Heart right ventricle (tissue), 16 donors: ENCODE data around the gene ACKR3. TPM values are rescaled to one million over a fixed set of nuclear protein-coding genes. Genes with fewer than 3 reads are reported as not detected.

ENCODE experiments used
- ATAC-seq, 8 donors: fragments of 200-7000 bp; cut with Tn5 transposase; one replicate each; pipeline ENCODE4 v1.9.1; 2020; ENCODE audit warnings: mild to moderate bottlenecking in 8 of 8, moderate library complexity in 8 of 8, moderate number of reproducible peaks in 1 of 8
- DNase-seq, 2 donors: peaks; one replicate each; pipeline ENCODE4 v3.0.0-alpha.2; 2020
- H3K27ac ChIP-seq, 10 donors: fragments of 200-600 bp; sonication (generic) in 2 of 10; one replicate each; pipeline versions ENCODE4 v1.5.0 to v1.8.0; 2020 to 2022; ENCODE audit warnings: mild to moderate bottlenecking in 3 of 10
- H3K27me3 ChIP-seq, 7 donors: fragments of 200-600 bp; one replicate each; pipeline ENCODE4 v1.8.0; 2021 to 2022; ENCODE audit warnings: mild to moderate bottlenecking in 2 of 7
- H3K36me3 ChIP-seq, 9 donors: fragments of 200-600 bp; sonication (generic) in 1 of 9; one replicate each; pipeline versions ENCODE4 v1.5.0 to v1.8.0; 2020 to 2022; ENCODE audit warnings: mild to moderate bottlenecking in 2 of 9
- H3K4me1 ChIP-seq, 9 donors: fragments of 200-600 bp; sonication (generic) in 1 of 9; one replicate each; pipeline versions ENCODE4 v1.5.0 to v1.8.0; 2020 to 2022; ENCODE audit warnings: mild to moderate bottlenecking in 4 of 9
- H3K4me3 ChIP-seq, 10 donors: fragments of 200-600 bp; sonication (generic) in 2 of 10; one replicate each; pipeline versions ENCODE4 v1.5.0 to v1.8.0; 2020 to 2022; ENCODE audit warnings: mild to moderate bottlenecking in 7 of 10, moderate library complexity in 2 of 10
- H3K9me3 ChIP-seq, 11 donors: fragments of 200-600 bp in 10 of 11; sonication (generic) in 2 of 11; one replicate each; pipeline versions ENCODE4 v1.5.0 to v1.8.0; 2013 to 2022; ENCODE audit warnings: mild to moderate bottlenecking in 2 of 11, control low read depth in 1 of 11, moderate library complexity in 1 of 11
- CTCF ChIP-seq, 9 donors: fragments of 200-600 bp; sonication (generic) in 2 of 9; IDR thresholded peaks; one replicate each; pipeline versions ENCODE4 v1.5.0 to v1.8.0; 2021 to 2022; ENCODE audit warnings: antibody characterized with exemption in 9 of 9, mild to moderate bottlenecking in 5 of 9, moderate library complexity in 1 of 9
- WGBS, 2 donors: extraction: QIAGEN DNeasy Blood & Tissue Kit; methylation state at CpG; one replicate each; pipeline ENCODE4 v1.1.7; 2013; ENCODE audit warnings: inconsistent platforms in 1 of 2; 5-methylcytosine and 5-hydroxymethylcytosine counted together
- intact Hi-C, 10 donors: fragments of 100-400 bp; cut with DNase I; formaldehyde crosslinking; loops; one replicate each; pipeline versions ENCODE4 v1.11.1 to v1.14.2; 2022
- polyA plus RNA-seq, 2 donors: library from polyadenylated mRNA; stranded (reverse); fragments of 200-250 nt; gene quantifications; one replicate each; pipeline ENCODE4 v1.2.3, GENCODE V29; 2013
- total RNA-seq, 10 donors: library from RNA; stranded (reverse); fragmentation: NEBNext Ultra II Directional in 3 of 10; extraction: Animal tissue kit (Norgen Biotek cat#: 25700) in 3 of 10; gene quantifications; one replicate each; pipeline versions ENCODE4 v1.2.1 to v1.2.4, GENCODE V29; 2021 to 2023
- donor health status: Arrhythmogenic right ventricular cardiomyopathy.
- donor health status: ischemic (EF 13 %, LVEDD 7.1; RV severe dilation, severe dysfunction).
- donor health status: healthy with polysubstance abuse.
- donor health status: DM: no; HTN: yes; CAD: no.
- donor health status: DM: no; HTN: no; CAD: no.
- donor health status: ischemic (EF 25% LVEDD 6.9; RV normal size, moderate dysfunction).
- donor health status: ischemic (EF 25% LVEDD 5.7; RV mildly dilated, moderate dysfunction).
- donor health status: healthy.
- donor health status: DM: yes; HTN: yes; CAD: no.
- donor health status: Ischemic cardiomyopathy.
- donor health status: ischemic (EF 35%, LVEDD 5.7; RV mildly dilated, moderate dysfunction).
- donor health status: nonischemic (EF 11% LVEDD 7.7; RV severe dilation, severe dysfunction).
- donor health status: DM: yes; HTN: yes; CAD: no.
- donor health status: PGD.
- donor health status: ischemic (EF 29% LVEDD 5.4; RV normal size, mild dysfunction).
- donor health status: nonischemic (EF 23%, LVEDD 6.1; RV moderate dilation, normal function).

ACKR3 gene
- total and polyA plus RNA-seq, 12 donors = 17.7 to 102 (median 42.5) TPM

- peaks cover 0 to 11% (median 0%) of the 10 kb centered on the region in 11 donors for H3K9me3 ChIP-seq
- no peak for TF ChIP-seq CTCF (IDR thresholded peaks at IDR 0.05)
- no peak overlapping the region for H3K4me3 ChIP-seq
- no peak for DNase-seq
- H3K27ac ChIP-seq = no peak overlapping the region
- peaks cover 0 to 21% (median 0%) of the 10 kb centered on the region in 9 donors for H3K4me1 ChIP-seq
- 87% methylated on average over 7 of the region's 7 CpGs for WGBS, 2 donors
- no peaks in the 10 kb centered on the region for H3K36me3 ChIP-seq
- ATAC-seq = no peak
- no peaks in the 10 kb centered on the region for H3K27me3 ChIP-seq
- intact Hi-C loops = no loop called here
Observed at GRCh38 chr2:236554629-236555282, 14.9 kb upstream of the ACKR3 start.

- ATAC-seq (no peak), DNase-seq (no peak)
- no peak for TF ChIP-seq CTCF (IDR thresholded peaks at IDR 0.05)
- intact Hi-C loops = no loop called here
- H3K4me3 ChIP-seq = no peak overlapping the region
- H3K9me3 ChIP-seq = peaks cover 0 to 11% (median 0%) of the 10 kb centered on the region in 11 donors
- no peaks in the 10 kb centered on the region for H3K27me3 ChIP-seq
- 89 to 93% methylated on average over 1 of the region's 1 CpG for WGBS, 2 donors
- peaks cover 0 to 21% (median 0%) of the 10 kb centered on the region in 9 donors for H3K4me1 ChIP-seq
- H3K27ac ChIP-seq = no peak overlapping the region
- H3K36me3 ChIP-seq = no peaks in the 10 kb centered on the region
Observed at GRCh38 chr2:236555481-236555880, 14.1 kb upstream of the ACKR3 start.

GRCh38 chr2:236557306-236558030 lies 12.2 kb upstream of the ACKR3 start:
- DNase-seq (no peak), ATAC-seq (no peak)
- Histone ChIP-seq H3K4me1 (peaks cover 0 to 9% (median 0%) of the 10 kb centered on the region in 9 donors), H3K9me3 (peaks cover 0 to 11% (median 0%) of the 10 kb centered on the region in 11 donors), H3K27me3 (no peaks in the 10 kb centered on the region), H3K36me3 (no peaks in the 10 kb centered on the region), H3K4me3 (no peak overlapping the region), H3K27ac (no peak overlapping the region)
- 60 to 63% methylated on average over 3 of the region's 3 CpGs for WGBS, 2 donors
- intact Hi-C loops = loop anchor here in 1 of 10 donors (1.0 kb wide), 1 partner anchor 18 kb away; no protein-coding TSS in a partner anchor
- TF ChIP-seq CTCF (IDR thresholded peaks at IDR 0.05) = no peak

GRCh38 chr2:236558036-236558435 lies 11.6 kb upstream of the ACKR3 start:
- Histone ChIP-seq H3K36me3 (no peaks in the 10 kb centered on the region), H3K4me1 (peaks cover 0 to 4% (median 0%) of the 10 kb centered on the region in 9 donors), H3K27ac (no peak overlapping the region), H3K27me3 (no peaks in the 10 kb centered on the region), H3K4me3 (no peak overlapping the region), H3K9me3 (peaks cover 0 to 11% (median 0%) of the 10 kb centered on the region in 11 donors)
- ATAC-seq (no peak), DNase-seq (no peak)
- TF ChIP-seq CTCF (IDR thresholded peaks at IDR 0.05) = no peak
- 91 to 93% methylated on average over 11 of the region's 11 CpGs for WGBS, 2 donors
- intact Hi-C loops = no loop called here
